ENCODE results near the gene MBTD1.

The MBTD1 gene

GRCh38 chr17:51150932-51151331 lies 108.9 kb downstream of the MBTD1 start:
- DNase-seq: no peak

GRCh38 chr17:51149163-51149562 lies 110.7 kb downstream of the MBTD1 start:
- DNase-seq: no peak

GRCh38 chr17:51147650-51148049 lies 112.2 kb downstream of the MBTD1 start:
- no peak for DNase-seq

GRCh38 chr17:51144266-51145022 lies 115.4 kb downstream of the MBTD1 start:
- no peak for DNase-seq

GRCh38 chr17:51142597-51142996 lies 117.3 kb downstream of the MBTD1 start:
- DNase-seq: no peak

GRCh38 chr17:51135956-51136355 lies 123.9 kb downstream of the MBTD1 start:
- DNase-seq: no peak

- no peak for DNase-seq
Measured at GRCh38 chr17:51133365-51133764, 126.5 kb downstream of the MBTD1 start.

GRCh38 chr17:51132964-51133319 lies 126.9 kb downstream of the MBTD1 start:
- DNase-seq: no peak

GRCh38 chr17:51128076-51128475 lies 131.8 kb downstream of the MBTD1 start:
- DNase-seq: no peak

All from anterior cingulate cortex (tissue), 58 donors.